ENCODE results near the gene SYT14.

The SYT14 gene

GRCh38 chr1:210207597-210208450, 269.8 kb downstream of the SYT14 start:
- DNase-seq (ENCODE audit: low read depth), result no peak

- DNase-seq (ENCODE audit: low read depth), result no peak
These were observed 275.3 kb downstream of the SYT14 start for GRCh38 chr1:210213335-210213734.

- DNase-seq (ENCODE audit: low read depth), result no peak
These were observed 276.8 kb downstream of the SYT14 start for GRCh38 chr1:210214573-210215409.

GRCh38 chr1:210217482-210217881, 279.5 kb downstream of the SYT14 start:
- DNase-seq (ENCODE audit: low read depth), result no peak

GRCh38 chr1:210218047-210218446, 280.0 kb downstream of the SYT14 start:
- no peak for DNase-seq (ENCODE audit: low read depth)
